ENCODE data around the gene PRKCZ. TPM values are rescaled to one million over a fixed set of nuclear protein-coding genes. Genes with fewer than 3 reads are reported as not detected.

PRKCZ gene
- total RNA-seq, 1 donor, result 4.6 TPM

- H3K4me1 ChIP-seq (ENCODE audit: insufficient read depth, low read length), result peaks cover 12% of the 10 kb centered on the region
- H3K27me3 ChIP-seq (ENCODE audit: insufficient read depth, low read length), result no peaks in the 10 kb centered on the region
- no peak overlapping the region for H3K4me3 ChIP-seq (ENCODE audit: low read length)
- H3K9me3 ChIP-seq (ENCODE audit: low read depth, low read length), result no peaks in the 10 kb centered on the region
These were observed 165.9 kb downstream of the PRKCZ start for GRCh38 chr1:2215909-2216766.

GRCh38 chr1:2216767-2217058 is 166.5 kb downstream of the PRKCZ start:
- Histone ChIP-seq H3K9me3 (ENCODE audit: low read depth, low read length) (no peaks in the 10 kb centered on the region), H3K4me3 (ENCODE audit: low read length) (no peak overlapping the region), H3K4me1 (ENCODE audit: insufficient read depth, low read length) (peaks cover 12% of the 10 kb centered on the region), H3K27me3 (ENCODE audit: insufficient read depth, low read length) (no peaks in the 10 kb centered on the region)

- Histone ChIP-seq H3K9me3 (ENCODE audit: low read depth, low read length) (no peaks in the 10 kb centered on the region), H3K4me1 (ENCODE audit: insufficient read depth, low read length) (peaks cover 12% of the 10 kb centered on the region), H3K4me3 (ENCODE audit: low read length) (no peak overlapping the region), H3K27me3 (ENCODE audit: insufficient read depth, low read length) (no peaks in the 10 kb centered on the region)
These were observed 171.1 kb downstream of the PRKCZ start for GRCh38 chr1:2221271-2221670.

- no peak overlapping the region for H3K4me3 ChIP-seq (ENCODE audit: low read length)
- H3K9me3 ChIP-seq (ENCODE audit: low read depth, low read length), result no peaks in the 10 kb centered on the region
- peaks cover 22% of the 10 kb centered on the region for H3K4me1 ChIP-seq (ENCODE audit: insufficient read depth, low read length)
These were observed 174.0 kb downstream of the PRKCZ start for GRCh38 chr1:2224170-2224584.

GRCh38 chr1:2224631-2225428 is 174.6 kb downstream of the PRKCZ start:
- H3K4me3 ChIP-seq (ENCODE audit: low read length), result no peak overlapping the region
- H3K4me1 ChIP-seq (ENCODE audit: insufficient read depth, low read length), result peaks cover 28% of the 10 kb centered on the region
- no peaks in the 10 kb centered on the region for H3K27me3 ChIP-seq (ENCODE audit: insufficient read depth, low read length)
- H3K9me3 ChIP-seq (ENCODE audit: low read depth, low read length), result no peaks in the 10 kb centered on the region

More at GRCh38 chr1:2224170-2224584, 174.0 kb downstream of the PRKCZ start:
- no peaks in the 10 kb centered on the region for H3K27me3 ChIP-seq (ENCODE audit: insufficient read depth, low read length)

GRCh38 chr1:2226525-2227345 is 176.5 kb downstream of the PRKCZ start:
- H3K4me1 ChIP-seq (ENCODE audit: insufficient read depth, low read length), result peaks cover 47% of the 10 kb centered on the region
- no peaks in the 10 kb centered on the region for H3K27me3 ChIP-seq (ENCODE audit: insufficient read depth, low read length)
- no peaks in the 10 kb centered on the region for H3K9me3 ChIP-seq (ENCODE audit: low read depth, low read length)
- peak overlapping the region; percentile 39 for H3K4me3 ChIP-seq (ENCODE audit: low read length)

- H3K9me3 ChIP-seq (ENCODE audit: low read depth, low read length), result no peaks in the 10 kb centered on the region
- peak overlapping the region; percentile 39 for H3K4me3 ChIP-seq (ENCODE audit: low read length)
- peaks cover 56% of the 10 kb centered on the region for H3K4me1 ChIP-seq (ENCODE audit: insufficient read depth, low read length)
- H3K27me3 ChIP-seq (ENCODE audit: insufficient read depth, low read length), result no peaks in the 10 kb centered on the region
These were observed 177.3 kb downstream of the PRKCZ start for GRCh38 chr1:2227346-2228156.

- no peaks in the 10 kb centered on the region for H3K9me3 ChIP-seq (ENCODE audit: low read depth, low read length)
- H3K27me3 ChIP-seq (ENCODE audit: insufficient read depth, low read length), result no peaks in the 10 kb centered on the region
- peaks cover 62% of the 10 kb centered on the region for H3K4me1 ChIP-seq (ENCODE audit: insufficient read depth, low read length)
- H3K4me3 ChIP-seq (ENCODE audit: low read length), result peak within 1 kb of the TSS; percentile 57
These were observed 178.0 kb downstream of the PRKCZ start, which contains the start of gene SKI for GRCh38 chr1:2228157-2228594. Gene SKI, plus strand, starts transcription at chr1:2228319. Its CDS starts 448 bp downstream, at chr1:2228767.

GRCh38 chr1:2228694-2229036 is 178.5 kb downstream of the PRKCZ start:
- Histone ChIP-seq H3K9me3 (ENCODE audit: low read depth, low read length) (no peaks in the 10 kb centered on the region), H3K4me3 (ENCODE audit: low read length) (peak overlapping the region; percentile 57), H3K4me1 (ENCODE audit: insufficient read depth, low read length) (peaks cover 67% of the 10 kb centered on the region), H3K27me3 (ENCODE audit: insufficient read depth, low read length) (no peaks in the 10 kb centered on the region)

- Histone ChIP-seq H3K27me3 (ENCODE audit: insufficient read depth, low read length) (no peaks in the 10 kb centered on the region), H3K9me3 (ENCODE audit: low read depth, low read length) (no peaks in the 10 kb centered on the region), H3K4me3 (ENCODE audit: low read length) (peak overlapping the region; percentile 57), H3K4me1 (ENCODE audit: insufficient read depth, low read length) (peaks cover 67% of the 10 kb centered on the region)
These were observed 179.0 kb downstream of the PRKCZ start for GRCh38 chr1:2229037-2229864.

GRCh38 chr1:2229911-2230731 is 179.9 kb downstream of the PRKCZ start:
- no peaks in the 10 kb centered on the region for H3K9me3 ChIP-seq (ENCODE audit: low read depth, low read length)
- H3K27me3 ChIP-seq (ENCODE audit: insufficient read depth, low read length), result no peaks in the 10 kb centered on the region
- peaks cover 70% of the 10 kb centered on the region for H3K4me1 ChIP-seq (ENCODE audit: insufficient read depth, low read length)
- peak overlapping the region; percentile 57 for H3K4me3 ChIP-seq (ENCODE audit: low read length)

- peaks cover 78% of the 10 kb centered on the region for H3K4me1 ChIP-seq (ENCODE audit: insufficient read depth, low read length)
- H3K9me3 ChIP-seq (ENCODE audit: low read depth, low read length), result no peaks in the 10 kb centered on the region
- peak overlapping the region; percentile 57 for H3K4me3 ChIP-seq (ENCODE audit: low read length)
- H3K27me3 ChIP-seq (ENCODE audit: insufficient read depth, low read length), result no peaks in the 10 kb centered on the region
These were observed 180.7 kb downstream of the PRKCZ start for GRCh38 chr1:2230781-2231531.

All from mononuclear cell (primary cell).